Inflammatory macrophage (primary cell): Measurements from ENCODE around the gene ETV7.
A peak's percentile ranks its signal among the peaks of the same experiment; 100 is the strongest.
"Not testable (repeated sequence)": the region's sequence is repeated elsewhere in the genome, so short reads cannot be mapped to it uniquely, and the experiment has no call there.

Source experiments
- DNase-seq, 2 donors: peaks; one replicate each; pipeline ENCODE4 v3.0.0-alpha.2; 2020 to 2022

ETV7 gene

DNA sequence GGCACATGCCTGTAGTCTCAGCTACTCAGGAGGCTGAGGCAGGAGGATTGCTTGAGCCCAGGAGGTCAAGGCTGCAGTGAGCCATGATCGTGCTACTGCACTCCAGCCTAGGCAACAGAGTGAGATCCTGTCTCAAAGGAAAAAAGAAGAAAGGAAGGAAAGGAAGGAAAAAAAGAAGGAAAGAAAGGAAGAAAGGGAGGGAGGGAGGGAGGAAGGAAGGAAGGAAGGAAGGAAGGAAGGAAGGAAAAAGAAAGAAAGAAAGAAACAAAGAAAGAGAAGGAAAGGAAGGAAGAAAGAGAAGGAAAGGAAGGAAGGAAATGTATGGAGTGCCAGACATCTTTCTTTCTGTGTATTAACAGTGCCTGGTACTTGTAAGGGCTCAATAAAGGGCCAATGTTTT is 49.2 kb downstream of the ETV7 start:
- DNase-seq = not testable (repeated sequence)

DNA sequence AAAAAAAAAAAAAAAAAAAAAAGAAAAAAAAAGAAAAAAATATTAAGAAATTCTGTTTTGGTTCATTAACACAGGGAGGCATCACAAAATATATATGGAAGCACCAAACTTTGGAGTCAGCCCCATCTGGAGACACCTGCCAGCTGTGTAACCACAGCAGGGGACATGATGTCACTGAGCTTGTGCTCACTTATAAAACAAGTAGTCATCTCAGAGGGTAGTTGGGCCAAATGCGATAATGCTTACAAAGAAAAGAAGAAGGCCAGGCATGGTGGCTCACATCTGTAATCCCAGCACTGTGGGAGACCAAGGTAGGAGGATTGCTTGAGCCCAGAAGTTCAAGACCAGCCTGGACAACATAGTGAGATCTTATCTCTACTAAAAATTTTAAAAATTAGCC is 49.7 kb downstream of the ETV7 start:
- no peak for DNase-seq

DNA sequence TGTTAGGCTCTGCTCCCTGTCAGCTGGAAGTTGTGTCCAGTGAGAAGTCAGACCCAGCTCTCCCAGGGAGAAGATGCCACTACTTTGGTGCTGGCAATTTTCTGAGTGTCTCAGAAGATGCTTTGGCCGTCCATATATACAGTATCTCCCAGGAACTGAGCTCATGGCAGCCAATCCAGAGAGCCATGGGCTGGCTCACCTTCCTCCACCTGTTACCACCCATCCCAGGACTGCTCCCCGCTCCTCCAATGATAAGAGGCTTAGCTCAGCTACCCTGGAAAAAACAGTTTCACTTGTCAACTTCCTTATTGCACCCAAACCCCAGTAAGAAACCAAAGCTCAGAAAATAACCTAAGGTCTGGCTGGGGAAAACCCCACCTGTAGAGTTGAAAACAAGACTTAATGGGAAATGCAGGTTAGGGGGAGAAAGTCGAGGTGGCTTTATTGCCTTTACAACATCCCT is 50.7 kb downstream of the ETV7 start, which contains the start of gene BNIP5:
BNIP5 (minus strand) TSS at position 110 of the 463 bp plus-strand sequence. CDS start 6,198 bp downstream, outside the sequence.
- DNase-seq = no peak

DNA sequence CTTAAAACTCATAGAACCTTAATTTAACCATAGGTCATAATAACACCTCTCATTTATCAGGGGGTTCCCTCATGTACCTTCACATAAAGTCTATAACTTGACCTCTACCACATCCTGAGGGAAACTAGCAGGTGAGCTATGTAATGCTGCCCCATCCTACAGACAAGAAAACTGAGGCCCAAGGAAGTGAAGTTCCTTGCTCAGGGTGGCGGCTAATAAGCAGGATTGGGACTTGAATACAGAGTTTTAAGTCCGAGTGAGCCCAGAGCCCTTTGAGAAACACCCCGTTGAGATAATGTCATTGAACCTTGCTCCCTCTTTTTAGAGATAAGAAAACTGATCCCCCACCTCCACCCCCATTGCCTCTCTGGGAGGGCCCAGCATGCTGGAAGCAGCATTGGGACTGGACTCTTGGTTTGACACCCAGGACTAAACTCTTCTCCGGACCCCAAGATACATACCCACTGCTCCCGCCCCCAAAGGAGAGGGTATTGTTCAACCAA is 51.2 kb downstream of the ETV7 start:
- DNase-seq = no peak

DNA sequence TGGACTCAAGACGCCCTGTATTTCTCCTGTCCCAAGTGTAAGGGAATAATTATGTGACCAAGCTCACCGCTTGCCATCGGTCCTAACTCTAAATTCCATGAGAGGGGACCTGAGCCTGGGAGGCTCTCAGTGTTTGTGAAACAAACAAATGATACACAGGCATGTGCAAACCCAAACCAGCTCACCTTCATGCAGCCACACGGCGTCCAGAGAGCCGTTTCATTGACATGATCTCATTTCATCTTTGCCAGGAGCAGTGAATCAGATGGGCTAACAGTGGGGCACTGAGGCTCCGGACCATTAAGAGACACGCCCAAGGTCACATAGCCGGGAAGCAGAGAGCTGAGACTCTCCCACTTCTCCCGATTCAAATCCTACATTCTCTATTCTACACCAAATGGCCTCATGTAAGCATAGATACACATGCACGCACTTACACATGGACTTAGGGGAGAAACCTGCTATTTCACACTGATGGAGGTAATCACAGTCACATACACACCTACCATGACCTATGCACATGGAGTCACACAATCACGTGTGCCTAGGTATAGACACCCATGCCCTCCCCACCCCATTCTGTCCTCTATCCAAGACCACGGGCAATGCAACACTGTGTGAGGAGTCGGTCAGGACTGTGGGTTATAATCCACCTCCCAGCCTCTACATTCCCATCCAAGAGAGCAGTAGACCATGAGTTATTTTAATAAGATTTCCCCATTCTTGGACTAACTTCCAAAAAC is 51.8 kb downstream of the ETV7 start:
- no peak for DNase-seq

DNA sequence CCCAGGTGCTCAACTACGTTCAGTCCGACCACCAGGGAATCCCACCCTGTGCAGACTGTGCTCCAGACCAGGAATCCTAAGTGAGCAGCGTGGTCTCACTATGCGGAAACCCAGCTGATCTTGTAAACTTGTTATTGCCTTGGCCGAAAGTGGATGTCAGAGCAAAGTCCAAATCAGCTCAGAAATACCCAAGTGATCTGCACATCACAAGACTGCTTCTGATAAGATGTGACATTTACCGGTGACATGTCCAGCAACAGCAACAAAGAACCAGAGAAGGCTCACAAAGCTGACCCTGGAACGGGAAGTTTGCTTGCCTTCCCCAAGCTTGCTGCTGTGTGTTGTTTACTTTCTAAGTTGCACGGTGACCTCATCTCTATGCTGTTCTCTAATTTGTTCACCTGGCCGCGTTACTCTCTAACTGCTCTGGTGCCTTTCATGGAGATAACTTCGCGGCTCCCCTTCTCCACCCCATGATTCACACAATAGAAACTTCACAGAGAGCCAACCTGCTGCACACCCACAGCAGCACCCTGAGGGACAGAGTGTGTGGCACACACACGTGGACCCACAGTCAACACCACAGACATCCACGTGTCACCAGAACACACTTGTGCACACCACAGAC is 52.5 kb downstream of the ETV7 start:
- DNase-seq = no peak

DNA sequence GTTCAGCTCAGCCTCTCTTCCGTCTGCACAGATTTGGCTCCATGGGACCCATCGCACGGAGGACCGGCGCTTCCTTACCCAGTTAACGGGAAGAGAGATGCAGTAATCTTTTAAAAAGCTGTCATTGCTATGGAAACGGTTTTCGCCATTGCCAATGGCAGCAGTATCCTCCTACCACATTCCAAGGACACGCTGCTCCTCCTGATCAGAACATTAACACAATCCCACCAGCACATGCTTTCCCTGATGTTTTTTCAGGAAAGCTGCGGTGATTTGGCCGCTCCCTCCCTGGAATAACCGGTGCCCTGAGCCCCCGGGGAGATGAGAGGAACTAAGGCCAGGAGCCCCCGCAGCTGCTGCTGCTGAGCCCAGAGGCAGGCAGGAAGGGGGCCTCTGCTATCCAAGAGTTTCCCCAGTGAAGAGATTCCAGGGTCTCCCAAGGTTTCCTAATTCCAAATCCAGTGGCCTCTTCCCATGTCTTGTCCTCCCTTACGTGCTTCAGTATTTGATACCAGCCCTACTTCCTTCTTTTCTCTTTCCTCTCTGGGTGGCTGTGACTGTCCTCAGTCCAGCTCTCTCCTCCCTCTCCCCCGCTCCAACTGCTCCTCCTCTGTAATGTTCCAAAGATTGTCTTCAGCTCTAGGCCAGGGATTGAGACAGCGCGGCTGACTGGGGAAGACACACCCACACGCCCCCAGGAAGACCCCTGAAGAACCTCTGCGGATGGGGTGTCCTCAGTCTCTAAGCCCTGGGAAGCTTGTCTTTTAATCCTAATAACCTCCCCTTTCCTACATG is 53.3 kb downstream of the ETV7 start:
- DNase-seq = no peak

DNA sequence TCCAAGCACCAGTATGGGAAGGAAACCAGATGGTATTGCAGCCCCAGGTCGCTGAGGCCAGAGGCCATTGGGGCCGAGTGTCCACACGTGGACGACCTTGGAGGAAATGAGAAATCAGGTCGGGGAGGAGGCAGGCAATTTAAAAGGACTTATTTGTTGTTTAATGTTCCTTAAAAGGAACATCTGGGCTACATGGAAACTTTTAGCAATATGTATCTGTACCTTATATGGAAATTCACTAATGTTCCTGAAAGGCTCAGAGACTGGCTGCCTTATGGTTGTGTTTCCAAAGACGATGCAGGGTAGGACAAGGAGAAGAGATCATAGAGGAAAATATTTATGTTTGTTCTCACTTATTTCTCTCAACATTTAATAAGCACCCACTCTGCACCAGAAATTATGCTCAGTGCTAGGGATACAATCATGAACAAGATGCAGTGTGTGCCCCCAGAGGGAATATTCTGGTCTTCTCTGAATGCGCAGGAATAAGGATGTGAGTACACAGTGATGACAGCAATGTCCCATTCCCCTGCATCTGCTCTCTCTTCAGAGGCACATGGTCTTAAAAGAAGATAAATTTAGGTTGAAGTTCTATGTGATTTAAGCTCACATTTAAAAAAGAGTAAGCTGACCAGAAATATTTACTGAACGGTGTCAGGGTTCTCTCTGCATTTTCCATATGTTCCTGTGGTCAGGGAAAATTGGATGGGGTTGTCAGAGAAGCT is 54.1 kb downstream of the ETV7 start:
- DNase-seq = no peak

DNA sequence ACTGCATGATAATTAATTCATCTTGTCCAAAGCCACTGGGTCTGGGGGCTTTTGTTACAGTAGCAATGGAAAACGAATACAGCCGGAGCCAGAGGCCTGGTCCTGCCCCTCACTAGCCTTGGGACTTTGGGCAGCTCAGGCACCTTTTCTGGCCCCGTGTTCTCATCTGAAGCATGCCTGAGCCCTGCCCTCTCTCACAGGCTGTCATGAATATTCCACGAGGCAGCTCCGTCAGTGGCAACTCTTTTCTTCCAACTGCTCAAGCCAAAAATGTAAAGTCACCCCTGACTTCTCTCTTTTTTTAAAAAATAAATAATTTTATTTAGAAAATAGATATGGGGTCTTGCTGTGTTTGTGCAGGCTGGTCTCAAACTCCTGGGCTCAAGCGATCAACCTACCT is 56.1 kb downstream of the ETV7 start:
- DNase-seq = no peak

DNA sequence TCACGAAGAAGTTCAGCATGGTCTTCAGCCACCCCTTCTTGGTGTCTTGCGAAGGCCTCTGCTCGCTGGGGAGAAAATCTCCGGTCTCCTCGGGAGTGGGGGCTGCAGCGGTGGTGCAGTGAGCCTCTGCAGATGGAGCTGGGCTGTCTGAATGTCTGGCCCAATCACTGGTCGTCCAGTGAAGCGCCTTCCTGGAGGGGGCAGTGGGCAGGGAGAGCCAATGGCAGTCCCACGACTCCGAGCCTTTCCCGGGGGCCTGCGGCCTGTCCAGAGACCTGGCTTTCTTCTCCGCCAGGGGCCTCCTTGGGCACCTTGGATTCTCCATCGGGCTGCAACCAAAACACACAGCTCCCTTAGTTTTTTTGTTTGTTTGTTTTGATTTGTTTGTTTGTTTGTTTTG is 57.1 kb downstream of the ETV7 start:
- no peak for DNase-seq

DNA sequence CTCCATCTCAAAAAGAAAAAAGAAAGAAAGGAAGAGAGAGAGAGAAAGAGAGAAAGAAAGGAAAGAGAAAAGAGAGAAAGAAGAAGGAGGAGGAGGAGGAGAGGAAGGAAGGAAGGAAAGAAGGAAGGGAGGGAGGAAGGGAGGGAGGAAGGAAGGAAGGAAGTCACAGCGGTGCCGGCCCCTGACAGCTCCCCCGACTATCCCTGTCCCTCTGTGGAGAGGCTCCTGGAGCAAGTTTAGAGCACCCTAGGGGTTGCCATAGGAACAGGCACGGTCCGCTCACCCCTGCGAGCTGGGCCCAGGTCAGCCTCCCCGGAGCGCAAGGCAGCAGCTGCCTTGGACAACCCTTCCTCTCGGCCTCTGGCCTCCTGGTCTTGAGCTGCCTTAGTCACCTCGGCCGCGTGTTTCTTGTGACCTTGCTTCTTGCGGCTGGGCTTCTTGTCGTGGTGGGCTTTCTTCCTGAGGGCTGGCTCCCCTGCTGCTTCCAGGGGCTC is 57.6 kb downstream of the ETV7 start:
- no peak for DNase-seq

DNA sequence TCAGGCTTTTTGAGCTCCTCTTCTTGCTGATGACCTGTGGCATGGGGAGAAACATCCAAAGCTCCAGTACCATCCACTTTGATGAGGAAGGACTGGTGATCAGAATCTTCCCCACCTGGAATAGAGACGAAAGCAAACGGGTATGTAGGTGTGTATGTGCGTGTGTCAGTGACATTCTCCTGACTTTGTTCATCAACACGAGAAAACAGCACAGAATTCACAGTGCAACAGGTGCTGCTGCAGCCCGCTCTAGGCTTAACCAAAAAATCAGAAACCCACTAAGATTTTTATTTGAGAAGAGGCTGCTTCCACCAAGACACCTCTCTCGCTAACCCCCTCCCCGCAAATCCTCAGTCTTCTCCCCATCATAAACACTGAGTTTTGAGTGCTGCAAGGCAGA is 58.9 kb downstream of the ETV7 start:
- no peak for DNase-seq

DNA sequence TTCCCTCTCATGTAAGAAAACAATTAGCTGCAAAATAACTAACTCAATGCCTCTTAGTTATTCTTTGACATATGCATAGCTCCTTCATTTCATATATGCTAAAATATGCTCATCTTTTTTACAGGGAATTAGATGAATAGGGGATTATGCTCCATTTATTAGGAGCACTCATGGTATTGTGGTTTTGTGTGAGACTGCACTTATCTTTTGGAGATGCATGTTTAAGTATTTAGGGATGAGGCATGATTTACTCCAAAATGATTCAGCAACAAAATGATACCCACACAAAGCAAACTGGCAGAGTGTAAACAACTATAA is 59.6 kb downstream of the ETV7 start:
- DNase-seq = no peak

DNA sequence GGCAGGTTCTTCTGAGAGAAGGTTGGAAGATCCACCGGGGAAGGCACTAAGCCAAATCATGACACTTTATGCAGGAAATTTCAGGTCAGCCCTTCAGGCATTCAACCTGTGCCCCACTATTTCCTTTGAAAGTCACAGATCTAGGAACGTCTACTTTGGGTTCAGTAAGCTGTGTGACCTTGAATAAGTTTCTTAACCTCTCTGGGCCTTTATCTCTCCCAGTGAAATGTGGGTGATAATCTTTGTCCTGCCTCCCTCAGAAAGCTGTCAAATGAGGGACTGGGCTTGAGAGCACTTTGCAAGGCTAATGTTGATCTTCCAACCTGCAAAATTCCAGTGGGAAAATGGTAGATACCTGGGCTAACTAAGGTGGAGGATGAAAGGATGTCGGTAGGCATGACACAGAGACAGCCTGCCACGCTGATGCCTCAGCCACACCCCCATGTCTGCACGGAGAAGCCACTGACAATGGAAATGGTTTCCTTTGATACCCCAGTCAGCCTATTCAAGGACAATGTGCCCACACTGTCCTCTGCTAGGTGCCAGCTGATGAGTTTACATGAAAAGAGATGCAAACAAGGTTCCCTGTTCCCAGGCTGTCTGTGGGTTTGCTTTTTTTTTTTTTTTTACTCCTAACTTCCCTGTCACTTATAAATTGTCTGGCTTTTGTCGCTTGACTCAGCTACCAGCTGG is 60.1 kb downstream of the ETV7 start:
- DNase-seq = peak; percentile 43 to 59

DNA sequence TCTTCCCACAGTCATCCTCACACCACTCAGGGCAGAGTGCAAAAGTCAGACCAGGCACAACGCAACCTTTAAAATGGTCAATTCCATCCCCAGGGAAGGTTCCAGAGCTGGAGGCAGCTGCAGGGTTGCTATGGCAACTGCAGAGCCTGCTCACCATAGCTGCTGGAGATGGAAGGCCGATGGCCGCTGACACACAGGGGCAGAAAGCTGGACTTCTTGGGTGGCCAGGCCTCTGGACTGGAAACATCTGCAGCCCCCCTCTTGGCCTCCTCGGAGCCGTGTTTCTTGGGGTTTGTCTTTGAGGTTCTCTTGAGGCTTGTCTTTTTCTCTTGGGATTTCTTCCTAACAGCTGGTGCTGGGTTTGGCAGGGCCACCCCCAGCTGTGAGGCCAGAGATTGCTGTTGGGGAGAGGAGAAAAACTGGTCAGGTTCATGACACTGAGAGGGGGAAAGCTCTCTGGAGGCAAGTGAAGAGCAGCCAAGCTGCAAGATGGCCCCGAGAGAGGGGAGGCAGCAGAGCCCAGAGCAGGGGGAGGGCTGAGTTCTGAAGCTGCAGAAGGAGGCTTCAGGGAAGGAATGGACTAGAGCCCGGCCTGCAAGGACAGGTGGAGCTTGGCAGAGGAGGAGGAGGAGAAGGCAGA is 61.0 kb downstream of the ETV7 start:
- no peak for DNase-seq

DNA sequence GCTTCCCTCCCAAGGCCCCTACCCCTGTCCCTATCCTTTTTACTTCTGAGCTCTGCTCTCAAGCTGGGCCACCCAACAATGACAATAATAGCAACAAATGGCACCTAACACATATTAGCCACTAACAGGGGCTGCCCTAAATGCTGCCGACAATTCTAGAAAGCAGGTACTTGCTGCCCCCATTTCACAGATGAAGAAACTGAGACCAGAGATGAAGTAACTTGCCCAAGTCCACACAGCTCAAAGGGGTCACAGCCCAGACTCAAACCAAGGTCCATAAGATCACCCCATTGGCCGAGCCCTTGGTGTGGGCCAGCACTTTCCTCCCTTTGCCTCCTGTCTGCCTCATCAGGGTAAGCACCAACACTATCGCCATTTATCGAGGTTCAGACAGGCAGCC is 62.8 kb downstream of the ETV7 start:
- no peak for DNase-seq

DNA sequence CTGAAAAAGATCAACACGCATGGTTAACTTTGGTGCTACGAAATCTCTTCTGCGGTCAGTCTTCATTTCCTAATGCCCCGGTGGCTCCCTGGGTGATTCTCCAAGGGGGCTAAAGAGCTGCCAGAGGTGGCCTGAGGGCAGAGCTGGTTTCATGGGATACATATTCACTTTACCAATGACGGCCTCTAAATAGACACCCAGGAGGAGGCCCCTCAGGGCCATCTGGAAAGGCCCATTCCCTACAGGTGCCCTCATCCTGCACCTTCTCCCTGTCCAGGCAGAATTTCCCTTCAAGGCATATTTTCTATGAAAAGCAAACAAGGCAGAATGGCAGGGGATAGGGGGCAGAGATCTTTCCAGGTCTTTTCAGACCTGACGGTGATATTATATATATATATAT is 63.3 kb downstream of the ETV7 start:
- no peak for DNase-seq

DNA sequence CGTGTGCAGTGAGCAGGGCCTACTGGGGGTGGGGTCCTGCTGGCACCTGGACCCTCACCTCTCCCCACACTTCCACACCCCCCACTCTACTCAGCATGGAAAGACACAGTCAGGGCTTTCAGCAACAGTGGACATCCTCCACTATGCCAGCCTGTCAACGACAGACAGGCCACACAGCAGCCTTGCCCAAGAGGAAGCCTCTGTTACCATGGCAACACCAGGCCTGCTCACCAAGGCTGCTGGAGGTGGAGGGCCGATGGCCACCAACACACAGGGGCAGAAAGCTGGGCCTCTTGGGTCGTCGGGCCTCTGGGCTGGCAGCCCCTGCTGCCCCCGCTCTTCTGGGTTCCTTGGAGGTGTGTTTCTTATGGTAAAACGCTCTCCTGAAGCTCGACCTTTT is 64.4 kb downstream of the ETV7 start:
- peak; percentile 27 to 31 for DNase-seq

DNA sequence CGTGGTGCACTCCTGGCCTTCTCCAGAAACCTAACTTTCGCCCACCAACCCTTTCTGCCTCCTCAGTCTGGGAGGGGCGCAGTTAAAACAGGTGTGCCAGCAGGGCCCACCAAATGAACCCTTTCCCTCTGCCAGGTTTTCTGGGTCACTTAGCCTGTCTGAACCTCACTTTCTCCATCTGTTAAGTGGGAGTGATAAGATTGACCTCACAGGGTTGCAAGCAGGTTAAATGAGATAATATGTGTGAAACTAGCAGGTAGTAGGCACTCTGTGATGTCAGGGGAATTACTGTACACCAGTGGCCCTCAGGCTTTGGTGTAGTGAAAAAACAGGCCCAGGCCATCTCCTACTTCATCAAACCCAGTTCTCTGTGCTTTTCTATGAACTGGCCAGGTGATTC is 64.9 kb downstream of the ETV7 start:
- no peak for DNase-seq

DNA sequence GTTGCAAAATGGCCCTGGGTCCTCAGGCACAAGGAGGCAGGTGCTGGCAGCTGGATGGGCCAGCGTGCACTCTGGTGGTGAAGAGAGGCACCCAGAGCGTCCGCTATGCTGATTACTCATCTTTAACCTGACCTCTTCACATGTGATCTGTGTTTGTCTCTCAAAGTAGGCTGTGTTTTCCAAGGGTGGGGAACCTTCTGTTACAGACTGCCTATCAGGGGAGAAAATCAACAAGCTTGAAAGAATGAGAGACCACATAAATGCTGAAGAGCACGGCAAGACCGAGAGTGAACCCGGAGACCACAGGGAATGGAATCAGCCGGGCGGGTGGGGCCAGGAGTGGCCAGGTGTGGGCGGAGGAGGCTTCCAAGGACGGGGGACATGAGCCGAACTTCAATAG is 67.0 kb downstream of the ETV7 start:
- no peak for DNase-seq

DNA sequence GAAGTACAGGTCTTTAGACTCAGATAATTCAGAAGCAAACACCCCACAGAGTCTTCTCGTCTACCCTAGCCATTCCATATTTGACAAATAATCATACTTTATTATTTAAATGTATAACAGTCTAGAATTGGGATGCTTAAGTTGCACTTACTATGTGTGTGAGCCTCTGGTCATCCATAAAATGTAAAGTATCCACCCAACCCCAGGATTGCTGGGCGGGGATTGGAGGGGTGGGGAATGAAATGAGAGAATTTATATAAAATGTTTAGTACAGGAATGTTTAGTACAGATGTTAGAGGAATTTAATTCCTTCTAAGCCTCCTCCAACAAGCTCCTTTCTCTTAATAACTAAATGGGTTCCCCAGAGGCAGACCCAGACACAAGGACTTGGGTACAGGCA is 67.6 kb downstream of the ETV7 start:
- no peak for DNase-seq

DNA sequence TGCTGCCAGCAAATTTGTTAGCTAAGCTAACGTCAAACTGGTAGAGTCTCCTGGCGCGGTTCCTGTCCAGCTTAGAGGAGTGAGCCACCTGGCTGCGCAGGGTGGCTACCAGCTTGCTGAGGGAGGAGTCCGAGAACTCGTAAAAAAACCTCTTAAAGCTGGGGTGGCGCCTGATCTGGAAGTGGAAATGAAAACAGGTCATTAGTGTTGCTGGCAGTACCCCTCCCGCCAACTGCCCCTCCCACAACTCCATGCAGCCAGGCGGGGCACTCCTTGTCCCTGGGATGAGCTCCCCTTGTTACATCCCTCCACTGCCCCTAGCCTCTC is 68.1 kb downstream of the ETV7 start:
- DNase-seq = no peak
